Measurements from ENCODE around the gene FUT7. TPM values are rescaled to one million over a fixed set of nuclear protein-coding genes. Genes with fewer than 3 reads are reported as not detected.

FUT7 gene
- total and polyA plus RNA-seq, 9 of the 15 experiments (the other 6 are each of a cell fraction or from before 2014, with no cell fraction given): not detected

GRCh38 chr9:137070201-137070905 lies 38.5 kb upstream of the FUT7 start, which contains the start of gene SAPCD2 (continued):
- peak; percentile 34 for TF ChIP-seq RBBP5 (IDR thresholded peaks at IDR 0.05; ENCODE audit: borderline replicate concordance, insufficient read depth, low read length, poor library complexity, severe bottlenecking)
- TF ChIP-seq, protein P1, sequence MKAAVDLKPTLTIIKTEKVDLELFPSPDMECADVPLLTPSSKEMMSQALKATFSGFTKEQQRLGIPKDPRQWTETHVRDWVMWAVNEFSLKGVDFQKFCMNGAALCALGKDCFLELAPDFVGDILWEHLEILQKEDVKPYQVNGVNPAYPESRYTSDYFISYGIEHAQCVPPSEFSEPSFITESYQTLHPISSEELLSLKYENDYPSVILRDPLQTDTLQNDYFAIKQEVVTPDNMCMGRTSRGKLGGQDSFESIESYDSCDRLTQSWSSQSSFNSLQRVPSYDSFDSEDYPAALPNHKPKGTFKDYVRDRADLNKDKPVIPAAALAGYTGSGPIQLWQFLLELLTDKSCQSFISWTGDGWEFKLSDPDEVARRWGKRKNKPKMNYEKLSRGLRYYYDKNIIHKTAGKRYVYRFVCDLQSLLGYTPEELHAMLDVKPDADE (conservative IDR thresholded peaks at IDR 0.05; ENCODE audit: control insufficient read depth, low read depth, low read length): peak; percentile 40
- no peak for TF ChIP-seq MED1 (CRISPR knock-in tag; IDR thresholded peaks at IDR 0.05; ENCODE audit: borderline replicate concordance)
- TF ChIP-seq, protein P2, sequence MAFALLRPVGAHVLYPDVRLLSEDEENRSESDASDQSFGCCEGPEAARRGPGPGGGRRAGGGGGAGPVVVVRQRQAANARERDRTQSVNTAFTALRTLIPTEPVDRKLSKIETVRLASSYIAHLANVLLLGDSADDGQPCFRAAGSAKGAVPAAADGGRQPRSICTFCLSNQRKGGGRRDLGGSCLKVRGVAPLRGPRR (CRISPR knock-in tag; IDR thresholded peaks at IDR 0.05): no peak
- no peak for TF ChIP-seq NFRKB (IDR thresholded peaks at IDR 0.05; ENCODE audit: low read depth)
- TF ChIP-seq GABPA (tag; conservative IDR thresholded peaks at IDR 0.05; ENCODE audit: low read depth): peak; percentile 79
- peak; percentile 67 for TF ChIP-seq CREM (IDR thresholded peaks at IDR 0.05; ENCODE audit: low read depth)
- no peak for TF ChIP-seq LEF1 (IDR thresholded peaks at IDR 0.05)
- TF ChIP-seq, protein P3, sequence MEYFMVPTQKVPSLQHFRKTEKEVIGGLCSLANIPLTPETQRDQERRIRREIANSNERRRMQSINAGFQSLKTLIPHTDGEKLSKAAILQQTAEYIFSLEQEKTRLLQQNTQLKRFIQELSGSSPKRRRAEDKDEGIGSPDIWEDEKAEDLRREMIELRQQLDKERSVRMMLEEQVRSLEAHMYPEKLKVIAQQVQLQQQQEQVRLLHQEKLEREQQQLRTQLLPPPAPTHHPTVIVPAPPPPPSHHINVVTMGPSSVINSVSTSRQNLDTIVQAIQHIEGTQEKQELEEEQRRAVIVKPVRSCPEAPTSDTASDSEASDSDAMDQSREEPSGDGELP (CRISPR knock-in tag; IDR thresholded peaks at IDR 0.05; ENCODE audit: borderline replicate concordance): no peak; the same call in 1 of the 2 replicates
- TF ChIP-seq EP400 (IDR thresholded peaks at IDR 0.05): peak; percentile 85
- TF ChIP-seq, protein P4, sequence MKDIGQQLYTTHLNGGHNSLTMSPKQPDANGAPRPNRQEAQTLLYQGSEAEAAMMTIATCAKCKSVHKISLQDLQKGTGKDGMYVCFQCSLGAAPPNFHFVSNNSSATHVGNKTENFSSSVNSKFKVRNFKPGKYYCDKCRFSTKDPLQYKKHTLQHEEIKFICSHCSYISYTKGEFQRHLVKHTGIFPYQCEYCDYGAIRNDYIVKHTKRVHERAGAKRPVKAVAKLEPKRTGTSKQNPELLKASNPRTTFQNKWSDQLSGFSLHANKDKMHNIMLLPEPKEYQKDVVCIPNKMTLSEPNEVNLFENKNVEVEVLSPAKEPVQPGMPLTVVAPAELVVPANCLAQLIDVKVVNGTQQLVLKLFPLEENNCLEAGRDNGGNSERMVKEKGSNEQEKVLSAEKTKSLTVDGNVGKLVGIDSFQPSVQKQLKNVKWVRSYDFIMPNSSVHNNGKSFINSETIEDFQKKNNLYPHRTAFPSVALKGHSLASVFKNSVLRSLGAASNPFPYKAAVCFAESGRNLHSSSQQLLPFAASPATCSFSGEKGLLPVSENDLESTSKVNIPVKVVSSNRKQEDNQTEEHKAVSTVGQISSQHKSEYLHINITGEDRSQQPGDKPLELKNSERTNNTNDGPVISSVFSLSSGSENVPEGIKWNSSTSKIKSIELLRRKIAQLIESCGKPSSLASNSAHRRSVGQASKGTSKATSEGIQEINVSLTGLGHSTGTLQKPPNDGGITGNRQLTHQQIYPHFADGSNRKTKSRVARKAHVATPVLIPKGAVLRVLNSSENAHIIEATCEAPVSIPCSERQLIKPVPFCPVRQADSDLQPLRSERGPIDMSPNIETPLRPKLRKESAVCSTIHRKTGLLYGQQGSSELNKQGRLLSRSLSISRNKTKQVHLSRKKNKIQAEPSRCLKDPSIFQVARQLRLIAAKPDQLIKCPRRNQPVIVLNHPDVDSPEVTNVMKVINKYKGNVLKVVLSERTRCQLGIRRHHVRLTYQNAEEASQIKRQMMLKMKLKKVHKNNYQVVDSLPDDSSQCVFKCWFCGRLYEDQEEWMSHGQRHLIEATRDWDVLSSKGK (CRISPR knock-in tag; IDR thresholded peaks at IDR 0.05): no peak
- TF ChIP-seq NR2F6 (CRISPR knock-in tag; IDR thresholded peaks at IDR 0.05): no peak
- TF ChIP-seq AFF1 (IDR thresholded peaks at IDR 0.05; ENCODE audit: low read depth in 1 of 2, partially characterized antibody in 2 of 2): no peak
- TF ChIP-seq TGIF2 (CRISPR knock-in tag; IDR thresholded peaks at IDR 0.05): no peak
- TF ChIP-seq KDM5B (IDR thresholded peaks at IDR 0.05; ENCODE audit: insufficient replicate concordance, low read depth, low read length): peak; percentile 71
- no peak for TF ChIP-seq SOX6 (IDR thresholded peaks at IDR 0.05)
- no peak for TF ChIP-seq ZNF75A (CRISPR knock-in tag; IDR thresholded peaks at IDR 0.05)
